ENCODE measurements around the gene PCDHGA4.
"Not testable (repeated sequence)": the region's sequence is repeated elsewhere in the genome, so short reads cannot be mapped to it uniquely, and the experiment has no call there.

Gene PCDHGA4

DNA sequence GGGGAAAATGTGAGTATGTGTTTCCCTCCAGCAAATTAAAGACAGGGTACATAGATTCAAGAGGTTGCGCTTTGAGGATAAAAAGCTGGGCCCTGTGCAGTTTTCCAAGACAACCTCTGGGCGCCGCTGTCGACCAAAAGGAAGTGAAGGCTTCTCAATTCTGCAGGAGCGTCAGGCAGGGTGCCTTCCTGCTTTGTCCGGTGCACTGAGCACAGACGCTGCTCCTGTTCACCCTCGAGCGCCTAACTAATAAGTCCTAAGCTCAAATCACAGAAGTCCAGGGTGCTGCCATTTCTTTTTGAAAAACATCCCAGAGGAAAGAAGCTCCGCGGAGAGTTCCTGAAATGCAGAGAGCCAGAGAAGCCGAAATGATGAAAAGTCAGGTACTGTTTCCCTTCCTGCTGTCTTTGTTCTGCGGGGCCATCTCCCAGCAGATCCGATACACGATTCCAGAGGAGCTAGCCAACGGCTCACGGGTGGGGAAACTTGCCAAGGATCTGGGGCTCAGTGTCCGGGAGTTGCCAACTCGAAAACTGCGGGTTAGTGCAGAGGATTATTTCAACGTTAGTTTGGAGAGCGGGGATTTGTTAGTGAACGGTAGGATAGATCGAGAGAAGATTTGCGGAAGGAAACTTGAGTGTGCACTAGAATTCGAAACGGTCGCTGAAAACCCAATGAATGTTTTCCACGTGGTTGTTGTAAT lies 4.8 kb upstream of the PCDHGA4 start, which contains the start of gene PCDHGB1:
PCDHGB1 (plus strand) TSS at position 183 of the 703 bp plus-strand sequence; CDS start at position 345, 162 bp downstream.
- DNase-seq: no peak

- DNase-seq: no peak
Observed at GRCh38 chr5:141351591-141351990, 3.2 kb upstream of the PCDHGA4 start.

DNA sequence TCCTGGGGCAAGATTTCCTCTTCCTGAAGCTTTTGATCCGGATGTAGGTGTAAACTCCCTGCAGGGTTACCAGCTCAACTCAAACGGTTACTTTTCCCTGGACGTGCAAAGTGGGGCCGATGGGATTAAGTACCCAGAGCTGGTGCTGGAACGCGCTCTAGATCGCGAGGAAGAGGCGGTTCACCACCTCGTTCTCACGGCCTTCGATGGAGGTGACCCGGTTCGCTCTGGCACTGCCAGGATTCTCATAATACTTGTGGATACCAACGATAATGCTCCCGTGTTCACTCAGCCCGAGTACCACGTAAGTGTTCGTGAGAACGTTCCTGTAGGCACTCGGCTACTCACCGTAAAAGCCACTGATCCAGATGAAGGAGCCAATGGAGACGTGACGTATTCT lies 820 bp downstream of the PCDHGA4 start:
- no peak for DNase-seq

GRCh38 chr5:141356133-141356532 lies 1.3 kb downstream of the PCDHGA4 start:
- no peak for DNase-seq

DNA sequence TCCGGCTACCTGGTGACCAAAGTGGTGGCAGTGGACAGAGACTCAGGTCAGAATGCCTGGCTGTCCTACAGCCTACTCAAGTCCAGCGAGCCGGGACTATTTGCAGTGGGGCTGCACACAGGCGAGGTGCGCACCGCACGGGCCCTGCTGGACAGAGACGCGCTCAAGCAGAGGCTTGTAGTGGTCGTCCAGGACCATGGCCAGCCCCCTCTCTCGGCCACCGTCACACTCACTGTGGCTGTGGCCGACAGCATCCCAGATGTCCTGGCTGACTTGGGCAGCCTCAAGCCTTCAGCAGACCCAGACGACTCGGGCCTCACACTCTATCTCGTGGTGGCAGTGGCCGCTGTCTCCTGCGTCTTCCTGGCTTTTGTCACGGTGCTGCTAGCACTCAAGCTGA lies 2.1 kb downstream of the PCDHGA4 start:
- no peak for DNase-seq

DNA sequence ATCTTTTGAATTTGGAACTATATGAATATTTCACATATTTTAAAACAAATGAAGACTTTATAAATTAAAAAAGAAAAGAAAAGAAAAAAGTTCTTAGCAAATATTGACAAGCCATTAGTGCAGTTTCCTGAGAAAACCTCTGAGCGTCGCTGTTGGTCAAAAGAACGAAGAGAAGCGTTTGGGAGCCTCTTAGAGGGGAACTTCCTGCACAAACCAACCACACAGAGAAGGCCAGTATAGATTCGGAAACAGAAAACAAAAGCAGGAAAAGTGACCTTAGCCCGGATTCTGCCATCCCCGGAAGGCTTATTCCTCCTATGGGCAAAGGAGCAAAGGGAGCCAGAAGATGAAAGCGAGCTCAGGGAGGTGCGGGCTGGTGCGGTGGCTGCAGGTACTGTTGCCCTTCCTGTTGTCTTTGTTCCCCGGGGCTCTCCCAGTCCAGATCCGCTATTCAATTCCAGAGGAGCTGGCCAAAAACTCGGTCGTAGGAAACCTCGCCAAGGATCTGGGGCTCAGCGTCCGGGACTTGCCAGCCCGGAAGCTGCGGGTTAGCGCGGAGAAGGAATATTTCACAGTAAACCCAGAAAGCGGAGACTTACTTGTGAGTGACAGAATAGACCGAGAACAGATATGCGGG lies 5.1 kb downstream of the PCDHGA4 start, which contains the start of gene PCDHGB2:
PCDHGB2 (plus strand) TSS at position 205 of the 637 bp plus-strand sequence; CDS start at position 347, 142 bp downstream.
- DNase-seq: no peak

- DNase-seq: no peak
Observed at GRCh38 chr5:141360685-141361084, 5.9 kb downstream of the PCDHGA4 start.

GRCh38 chr5:141362719-141363118 lies 7.9 kb downstream of the PCDHGA4 start:
- DNase-seq: no peak

DNA sequence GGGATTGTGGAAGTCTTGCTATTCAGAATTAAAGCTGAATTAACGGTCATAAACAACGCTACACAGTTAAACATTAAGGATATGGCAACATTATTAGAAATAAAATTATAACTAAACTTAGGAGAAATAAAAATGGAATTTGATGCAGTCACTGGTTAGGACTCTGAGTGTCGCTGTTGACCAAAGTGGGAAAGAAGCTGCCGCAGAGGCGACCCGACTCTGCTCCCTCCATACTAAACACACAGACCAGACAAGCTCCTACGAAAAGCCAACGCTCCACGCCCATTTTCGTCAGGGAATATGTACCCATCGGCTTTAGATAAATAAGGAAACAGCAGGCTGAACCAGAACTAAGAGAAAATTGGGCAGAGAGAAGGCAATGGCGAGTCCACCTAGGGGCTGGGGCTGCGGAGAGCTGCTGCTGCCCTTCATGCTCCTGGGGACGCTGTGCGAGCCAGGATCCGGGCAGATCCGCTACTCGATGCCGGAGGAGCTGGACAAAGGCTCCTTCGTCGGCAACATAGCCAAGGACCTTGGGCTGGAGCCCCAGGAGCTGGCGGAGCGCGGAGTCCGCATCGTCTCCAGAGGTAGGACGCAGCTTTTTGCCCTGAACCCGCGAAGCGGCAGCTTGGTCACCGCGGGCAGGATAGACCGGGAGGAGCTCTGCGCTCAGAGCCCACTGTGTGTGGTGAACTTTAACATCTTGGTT lies 9.3 kb downstream of the PCDHGA4 start, which contains the start of gene PCDHGA5:
PCDHGA5 (plus strand) TSS at position 211 of the 709 bp plus-strand sequence; CDS start at position 380, 169 bp downstream.
- DNase-seq: no peak

DNA sequence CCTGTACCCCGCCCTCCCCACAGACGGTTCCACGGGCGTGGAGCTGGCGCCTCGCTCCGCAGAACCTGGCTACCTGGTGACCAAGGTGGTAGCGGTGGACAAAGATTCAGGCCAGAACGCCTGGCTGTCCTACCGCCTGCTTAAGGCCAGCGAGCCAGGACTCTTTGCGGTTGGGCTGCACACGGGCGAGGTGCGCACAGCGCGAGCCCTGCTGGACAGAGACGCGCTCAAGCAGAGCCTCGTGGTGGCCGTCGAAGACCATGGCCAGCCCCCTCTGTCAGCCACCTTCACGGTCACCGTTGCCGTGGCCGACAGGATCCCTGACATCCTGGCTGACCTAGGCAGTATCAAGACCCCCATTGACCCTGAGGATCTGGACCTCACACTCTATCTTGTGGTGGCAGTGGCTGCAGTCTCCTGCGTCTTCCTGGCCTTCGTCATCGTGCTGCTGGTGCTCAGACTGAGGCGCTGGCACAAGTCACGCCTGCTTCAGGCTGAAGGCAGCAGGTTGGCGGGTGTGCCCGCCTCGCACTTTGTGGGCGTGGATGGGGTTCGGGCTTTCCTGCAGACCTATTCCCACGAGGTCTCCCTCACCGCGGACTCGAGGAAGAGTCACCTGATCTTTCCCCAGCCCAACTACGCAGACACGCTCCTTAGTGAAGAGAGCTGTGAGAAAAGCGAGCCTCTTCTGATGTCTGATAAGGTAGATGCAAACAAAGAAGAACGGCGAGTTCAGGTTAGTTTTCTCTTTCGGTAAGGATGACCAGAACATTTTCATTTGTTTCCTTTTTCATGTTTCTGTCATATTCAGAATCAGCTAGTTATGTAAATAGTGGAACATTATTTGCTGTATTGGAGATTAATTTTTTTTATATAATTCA lies 11.4 kb downstream of the PCDHGA4 start:
- no peak for DNase-seq

DNA sequence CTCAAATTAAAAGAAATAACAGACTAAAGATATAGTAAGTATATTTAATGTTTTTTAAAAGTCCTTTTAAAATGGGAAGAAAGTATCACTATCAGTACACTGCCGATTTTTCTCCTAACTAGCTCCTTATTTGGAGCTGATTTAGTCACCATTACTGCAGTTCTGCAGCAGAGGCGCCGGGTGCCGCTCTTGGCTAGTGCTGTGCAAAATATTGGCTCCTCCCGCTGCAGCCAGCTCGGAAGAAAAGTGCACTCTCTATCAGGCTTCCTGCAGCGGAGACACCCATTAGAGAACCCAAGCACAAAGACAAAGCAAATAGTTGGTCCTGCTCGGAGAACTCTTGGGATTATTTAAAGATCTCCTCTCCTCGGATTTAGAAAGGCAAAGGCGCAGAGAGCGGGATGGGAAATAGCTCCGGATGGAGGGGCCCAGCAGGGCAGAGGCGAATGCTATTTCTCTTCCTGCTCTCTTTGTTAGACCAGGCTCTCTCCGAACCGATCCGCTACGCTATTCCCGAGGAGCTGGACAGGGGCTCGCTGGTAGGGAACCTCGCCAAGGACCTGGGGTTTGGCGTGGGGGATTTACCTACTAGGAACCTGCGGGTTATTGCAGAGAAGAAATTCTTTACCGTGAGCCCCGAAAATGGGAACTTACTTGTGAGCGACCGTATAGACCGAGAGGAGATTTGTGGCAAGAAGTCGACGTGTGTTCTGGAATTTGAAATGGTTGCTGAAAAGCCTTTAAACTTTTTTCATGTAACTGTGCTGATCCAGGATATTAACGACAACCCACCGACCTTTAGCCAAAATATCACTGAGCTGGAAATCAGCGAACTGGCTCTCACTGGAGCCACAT lies 15.4 kb downstream of the PCDHGA4 start, which contains the start of gene PCDHGB3:
PCDHGB3 (plus strand) TSS at position 249 of the 855 bp plus-strand sequence; CDS start at position 402, 153 bp downstream.
- DNase-seq: no peak

DNA sequence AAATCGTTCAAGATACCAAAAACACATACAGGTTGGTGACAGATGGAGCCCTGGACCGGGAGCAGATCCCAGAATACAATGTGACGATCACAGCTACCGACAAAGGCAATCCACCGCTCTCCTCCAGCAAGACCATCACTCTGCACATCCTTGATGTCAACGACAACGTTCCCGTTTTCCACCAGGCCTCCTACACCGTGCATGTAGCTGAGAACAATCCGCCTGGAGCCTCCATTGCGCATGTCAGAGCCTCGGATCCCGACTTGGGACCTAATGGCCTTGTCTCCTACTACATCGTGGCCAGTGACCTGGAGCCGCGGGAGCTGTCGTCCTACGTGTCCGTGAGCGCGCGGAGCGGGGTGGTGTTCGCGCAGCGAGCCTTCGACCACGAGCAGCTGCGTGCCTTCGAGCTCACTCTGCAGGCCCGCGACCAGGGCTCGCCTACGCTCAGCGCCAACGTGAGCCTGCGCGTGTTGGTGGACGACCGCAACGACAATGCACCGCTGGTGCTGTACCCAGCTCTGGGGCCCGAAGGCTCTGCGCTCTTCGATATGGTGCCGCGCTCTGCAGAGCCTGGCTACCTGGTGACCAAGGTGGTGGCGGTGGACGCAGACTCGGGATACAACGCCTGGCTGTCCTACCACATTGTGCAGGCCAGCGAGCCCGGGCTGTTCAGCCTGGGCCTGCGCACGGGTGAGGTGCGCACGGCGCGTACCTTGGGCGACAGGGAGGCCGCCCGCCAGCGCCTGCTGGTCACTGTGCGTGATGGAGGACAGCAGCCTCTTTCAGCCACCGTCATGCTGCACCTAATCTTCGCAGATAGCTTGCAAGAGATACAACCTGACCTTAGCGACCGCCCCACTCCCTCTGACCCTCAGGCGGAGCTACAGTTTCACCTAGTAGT lies 17.0 kb downstream of the PCDHGA4 start:
- no peak for DNase-seq

DNA sequence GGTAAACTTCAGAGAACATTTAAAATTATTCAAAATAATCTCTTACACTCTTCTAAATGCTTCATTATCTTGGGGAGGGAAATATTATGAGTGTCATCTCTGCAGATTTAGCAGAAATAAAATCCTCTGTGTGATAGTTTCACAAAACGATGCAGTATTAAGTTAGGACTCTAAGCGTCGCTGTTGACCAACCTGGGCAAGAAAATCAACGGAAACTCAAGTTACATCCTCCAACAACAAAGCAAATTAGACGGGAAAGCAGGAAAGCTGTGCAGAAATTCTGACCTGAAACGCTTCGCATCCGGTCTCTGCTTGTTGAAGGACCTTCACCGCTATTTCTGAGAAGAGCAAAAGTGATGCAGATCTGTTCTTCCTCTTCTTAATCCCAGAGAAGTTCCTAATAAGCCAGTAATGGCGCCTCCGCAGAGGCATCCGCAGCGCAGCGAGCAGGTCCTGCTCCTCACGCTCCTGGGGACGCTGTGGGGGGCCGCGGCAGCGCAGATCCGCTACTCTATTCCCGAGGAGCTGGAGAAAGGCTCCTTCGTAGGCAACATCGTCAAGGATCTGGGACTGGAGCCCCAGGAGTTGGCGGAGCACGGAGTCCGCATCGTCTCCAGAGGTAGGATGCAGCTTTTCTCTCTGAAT lies 19.0 kb downstream of the PCDHGA4 start, which contains the start of gene PCDHGA6:
PCDHGA6 (plus strand) TSS at position 219 of the 645 bp plus-strand sequence; CDS start at position 412, 193 bp downstream.
- DNase-seq: no peak

DNA sequence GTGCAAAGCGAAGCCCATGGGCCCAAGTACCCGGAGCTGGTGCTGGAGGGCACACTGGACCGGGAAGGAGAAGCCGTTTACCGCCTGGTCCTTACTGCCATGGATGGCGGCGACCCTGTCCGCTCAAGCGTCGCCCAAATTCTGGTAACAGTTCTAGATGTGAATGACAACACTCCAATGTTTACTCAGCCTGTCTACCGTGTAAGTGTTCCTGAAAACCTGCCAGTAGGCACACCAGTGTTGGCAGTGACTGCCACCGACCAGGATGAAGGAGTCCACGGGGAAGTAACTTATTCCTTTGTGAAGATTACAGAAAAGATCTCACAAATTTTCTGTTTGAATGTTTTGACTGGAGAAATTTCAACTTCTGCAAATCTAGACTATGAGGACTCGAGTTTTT lies 19.8 kb downstream of the PCDHGA4 start:
- DNase-seq: no peak

- DNase-seq: not testable (repeated sequence)
Observed at GRCh38 chr5:141375444-141376155, 20.8 kb downstream of the PCDHGA4 start.

- no peak for DNase-seq
Observed at GRCh38 chr5:141382469-141383294, 27.9 kb downstream of the PCDHGA4 start, which contains the start of gene PCDHGA7. TSS of gene PCDHGA7 (plus strand) at chr5:141382742. CDS start at chr5:141382900, 158 bp downstream.

GRCh38 chr5:141383345-141383744 lies 28.5 kb downstream of the PCDHGA4 start:
- no peak for DNase-seq
